HUDEP-2 (cell line): Measurements from ENCODE around the gene MCU.
"Not testable (repeated sequence)": the region's sequence is repeated elsewhere in the genome, so short reads cannot be mapped to it uniquely, and the experiment has no call there.

ENCODE experiments used
- DNase-seq, 76 experiments: peaks; one replicate each; lab custom pipeline; 2025; ENCODE audit not compliant: unreplicated experiment in 76 of 76; lab: John Stamatoyannopoulos, UW

Gene MCU

DNA sequence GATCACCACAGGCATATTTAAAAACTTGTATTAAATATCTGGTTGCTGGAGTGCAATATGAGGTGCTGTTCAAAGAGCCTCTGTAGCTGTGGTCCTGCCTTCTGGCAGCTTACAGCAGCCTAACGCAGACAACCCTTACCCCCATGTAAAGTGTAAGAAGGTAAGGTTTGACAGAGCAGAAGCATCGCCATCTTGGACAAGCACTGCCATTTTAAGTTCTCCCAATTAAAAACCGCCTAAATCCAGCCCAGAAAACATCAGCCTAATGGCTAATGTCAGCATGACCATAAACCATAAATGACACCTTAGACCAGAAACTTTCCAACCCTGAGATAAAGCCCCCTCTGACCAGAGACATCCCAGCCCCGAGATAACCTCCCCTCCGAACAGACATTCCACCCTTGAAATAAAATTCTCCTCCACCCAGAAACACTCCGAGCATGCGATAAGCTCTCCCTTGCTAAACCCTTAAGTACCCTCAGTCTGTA is 196.3 kb downstream of the MCU start:
- DNase-seq = no peak

DNA sequence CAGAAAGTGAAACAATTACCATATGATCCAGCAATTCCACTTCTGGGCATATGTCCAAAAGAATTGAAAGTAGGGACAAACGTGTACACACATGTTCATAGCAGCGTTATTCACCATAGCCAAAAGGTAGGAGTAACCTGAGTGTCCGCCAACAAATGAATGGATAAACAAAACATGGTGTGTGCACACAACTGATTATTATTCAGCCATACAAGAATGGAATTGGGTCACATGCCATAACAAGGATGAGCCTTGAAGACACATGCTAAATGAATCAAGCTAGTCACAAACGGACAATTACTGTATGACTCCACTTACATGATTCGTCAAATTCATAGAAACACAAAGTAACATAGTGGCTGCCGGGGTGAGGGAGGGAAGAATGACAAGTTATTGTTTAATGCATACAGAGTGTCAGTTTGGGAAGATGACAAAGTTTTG is 197.5 kb downstream of the MCU start:
- DNase-seq = no peak

DNA sequence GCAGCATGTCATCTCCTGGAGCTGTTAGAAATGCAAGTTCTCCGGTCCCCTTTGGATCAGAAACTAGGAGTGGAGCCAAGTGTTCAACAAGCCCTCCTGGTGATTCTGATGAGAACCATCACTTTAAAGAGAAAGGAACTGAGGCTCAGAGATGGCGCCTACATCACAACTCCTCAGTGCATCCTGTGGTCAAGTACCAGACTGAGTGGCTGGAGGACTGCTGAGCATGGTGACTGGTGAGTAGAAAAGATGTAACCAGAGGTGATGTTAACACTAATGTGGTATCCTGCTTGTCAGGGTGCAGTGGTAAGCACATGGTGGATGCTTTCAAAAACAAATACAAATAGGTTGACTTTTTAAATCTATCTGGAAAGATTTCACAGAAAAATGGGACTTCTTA is 198.1 kb downstream of the MCU start:
- no peak for DNase-seq

DNA sequence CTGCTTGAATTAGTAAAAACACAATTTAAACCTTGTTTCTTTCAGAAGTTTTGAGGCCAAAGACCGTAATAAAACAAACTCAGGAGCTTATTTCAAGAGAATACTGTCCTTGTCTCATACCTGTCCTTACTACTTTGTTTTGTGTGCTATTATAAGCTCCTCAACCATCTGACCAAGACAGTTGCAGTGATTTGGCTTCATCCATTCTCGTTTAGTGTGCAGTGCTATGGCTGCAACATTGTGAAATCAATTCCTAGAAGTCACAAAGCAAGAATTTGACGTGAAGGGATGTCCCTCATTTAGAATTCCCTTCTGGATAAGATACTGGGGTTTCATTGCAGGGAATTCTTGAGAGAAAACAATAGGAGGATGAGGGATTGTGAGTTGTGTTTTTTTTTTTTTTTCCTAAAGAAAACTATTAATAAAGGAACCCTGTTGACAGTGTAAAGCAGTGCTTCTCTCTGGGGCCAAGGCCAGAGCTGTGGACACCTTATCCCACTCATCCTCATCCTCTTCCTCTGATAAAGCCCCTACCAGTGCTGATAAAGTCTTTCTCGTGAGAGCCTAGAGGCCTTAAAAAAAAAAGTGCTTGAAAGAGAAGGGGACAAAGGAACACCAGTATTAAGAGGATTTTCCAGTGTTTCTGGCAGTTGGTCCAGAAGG is 201.3 kb downstream of the MCU start, which contains the start of gene OIT3:
TSS of gene OIT3 (plus strand) at position 604 of the 663 bp plus-strand sequence. CDS start 60 bp downstream, outside the sequence.
- no peak for DNase-seq

DNA sequence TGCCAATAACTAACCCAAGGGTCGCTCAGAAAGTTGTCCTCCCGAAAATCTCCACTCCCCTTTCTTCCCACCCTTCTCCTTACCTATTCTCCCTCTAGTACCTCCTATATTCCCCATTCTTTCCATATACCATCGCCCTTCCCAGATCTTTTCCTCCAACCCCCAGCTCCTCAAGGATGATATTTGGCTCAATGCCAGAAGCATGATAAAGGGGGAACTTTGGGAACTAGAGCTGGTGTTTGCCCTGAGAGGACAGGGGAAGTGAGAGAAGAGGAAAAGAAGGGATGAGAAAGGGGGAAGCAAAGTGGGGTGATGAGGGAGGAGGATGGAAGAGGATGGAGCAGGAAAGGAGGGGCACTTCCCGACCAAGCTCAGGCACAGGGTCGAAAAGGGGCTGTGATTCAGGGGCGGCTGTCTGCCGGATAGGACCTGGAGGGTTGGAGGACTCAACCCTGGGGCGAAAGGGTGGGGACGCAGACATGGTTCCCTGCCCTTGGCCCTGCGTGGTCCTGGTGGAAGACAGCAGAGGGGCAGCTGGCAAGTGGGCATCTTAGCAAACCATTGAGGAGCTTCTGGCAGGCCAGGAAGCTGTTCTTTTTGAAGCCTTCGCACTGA is 203.4 kb downstream of the MCU start:
- no peak for DNase-seq

DNA sequence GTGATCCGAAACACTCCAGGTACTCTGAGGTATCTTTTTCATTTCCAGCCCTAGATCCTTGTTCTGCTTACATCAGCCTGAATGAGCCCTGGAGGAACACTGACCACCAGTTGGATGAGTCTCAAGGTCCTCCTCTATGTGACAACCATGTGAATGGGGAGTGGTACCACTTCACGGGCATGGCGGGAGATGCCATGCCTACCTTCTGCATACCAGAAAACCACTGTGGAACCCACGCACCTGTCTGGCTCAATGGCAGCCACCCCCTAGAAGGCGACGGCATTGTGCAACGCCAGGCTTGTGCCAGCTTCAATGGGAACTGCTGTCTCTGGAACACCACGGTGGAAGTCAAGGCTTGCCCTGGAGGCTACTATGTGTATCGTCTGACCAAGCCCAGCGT is 206.7 kb downstream of the MCU start:
- DNase-seq = no peak

DNA sequence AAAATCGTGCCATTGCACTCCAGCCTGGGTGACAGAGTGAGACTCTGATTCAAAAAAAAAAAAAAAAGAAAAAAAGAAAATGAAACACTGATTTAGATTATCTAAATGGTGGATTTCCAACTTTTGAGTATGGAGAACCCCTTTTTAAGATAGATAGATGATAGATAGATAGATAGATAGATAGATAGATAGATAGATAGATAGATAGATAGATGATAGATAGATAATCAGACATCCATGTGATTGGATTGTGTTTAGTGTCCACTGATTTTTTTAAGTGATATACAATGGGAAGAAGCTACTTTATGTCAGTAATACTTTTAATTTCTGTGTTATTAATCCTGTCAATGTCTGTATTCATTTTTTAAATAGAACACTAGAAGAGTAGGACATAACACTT is 207.6 kb downstream of the MCU start:
- no peak for DNase-seq

DNA sequence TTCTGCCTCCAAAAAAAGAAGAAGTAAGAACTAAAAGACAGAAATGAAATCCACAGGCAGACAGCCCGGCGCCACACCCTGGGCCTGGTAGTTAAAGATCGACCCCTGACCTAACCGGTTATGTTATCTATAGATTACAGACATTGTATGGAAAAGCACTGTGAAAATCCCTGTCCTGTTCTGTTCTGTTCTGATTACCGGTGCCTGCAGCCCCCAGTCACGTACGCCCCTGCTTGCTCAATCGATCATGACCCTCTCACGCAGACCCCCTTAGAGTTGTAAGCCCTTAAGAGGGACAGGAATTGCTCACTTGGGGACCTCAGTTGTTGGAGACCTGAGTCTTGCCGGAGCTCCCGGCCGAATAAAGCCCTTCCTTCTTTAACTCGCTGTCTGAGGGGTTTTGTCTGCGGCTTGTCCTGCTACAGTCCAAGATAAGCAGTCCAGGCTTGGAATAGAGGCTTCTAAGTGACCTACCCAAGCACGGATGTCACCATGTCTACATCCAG is 212.1 kb downstream of the MCU start:
- DNase-seq = peak in 29 of 76 experiments; percentile 6 to 69 (median 30)

DNA sequence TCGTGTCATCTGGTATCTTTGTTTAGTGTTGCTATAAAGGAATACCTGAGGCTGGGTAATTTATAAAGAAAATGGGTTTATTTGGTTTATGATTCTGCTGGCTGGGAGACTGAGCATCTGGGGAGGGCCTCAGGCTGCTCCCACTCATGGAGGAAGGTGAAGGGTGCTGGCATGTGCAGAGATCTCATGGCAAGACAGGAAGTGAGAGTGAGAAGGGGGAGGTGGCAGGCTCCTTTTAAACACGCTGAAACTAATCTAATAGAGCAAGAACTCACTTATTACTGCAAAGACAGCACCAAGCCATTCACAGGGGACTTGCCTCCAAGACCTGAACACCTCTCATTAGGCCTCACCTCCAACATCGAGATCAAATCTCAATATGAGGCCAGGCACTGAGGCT is 212.9 kb downstream of the MCU start:
- DNase-seq = no peak

DNA sequence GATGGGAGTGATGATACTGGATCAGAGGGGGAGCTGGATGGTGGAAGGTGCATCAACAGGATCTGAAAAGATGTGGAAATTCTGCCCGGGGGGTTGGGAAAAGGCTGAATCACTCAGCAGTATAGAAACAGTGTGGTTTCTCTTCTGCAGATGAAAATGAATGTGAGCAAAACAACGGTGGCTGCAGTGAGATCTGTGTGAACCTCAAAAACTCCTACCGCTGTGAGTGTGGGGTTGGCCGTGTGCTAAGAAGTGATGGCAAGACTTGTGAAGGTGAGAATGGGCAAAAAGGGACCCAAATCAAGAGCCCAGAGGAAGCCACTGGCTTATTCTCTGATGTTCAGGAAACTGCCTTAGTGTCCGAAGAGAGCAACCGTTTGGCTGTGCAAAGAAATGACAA is 214.5 kb downstream of the MCU start:
- no peak for DNase-seq

DNA sequence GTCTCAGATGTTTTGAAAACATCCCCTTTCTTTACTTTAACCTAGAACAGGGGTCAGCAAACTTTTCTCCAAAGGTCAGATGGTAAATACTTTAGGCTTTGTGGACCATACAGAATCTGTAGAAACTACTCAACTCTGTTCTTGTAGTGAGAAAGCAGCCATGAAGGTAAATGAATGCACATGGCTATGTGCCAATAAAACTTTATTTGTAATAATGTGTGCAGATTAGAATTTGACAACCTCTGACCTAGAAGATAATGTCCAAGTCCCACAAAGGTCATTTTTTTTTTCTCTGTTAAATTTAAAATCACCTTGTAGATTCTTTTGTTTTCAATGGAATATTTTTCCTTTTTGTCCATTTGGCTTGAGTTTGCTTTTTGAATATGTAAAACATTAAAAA is 218.8 kb downstream of the MCU start:
- no peak for DNase-seq

DNA sequence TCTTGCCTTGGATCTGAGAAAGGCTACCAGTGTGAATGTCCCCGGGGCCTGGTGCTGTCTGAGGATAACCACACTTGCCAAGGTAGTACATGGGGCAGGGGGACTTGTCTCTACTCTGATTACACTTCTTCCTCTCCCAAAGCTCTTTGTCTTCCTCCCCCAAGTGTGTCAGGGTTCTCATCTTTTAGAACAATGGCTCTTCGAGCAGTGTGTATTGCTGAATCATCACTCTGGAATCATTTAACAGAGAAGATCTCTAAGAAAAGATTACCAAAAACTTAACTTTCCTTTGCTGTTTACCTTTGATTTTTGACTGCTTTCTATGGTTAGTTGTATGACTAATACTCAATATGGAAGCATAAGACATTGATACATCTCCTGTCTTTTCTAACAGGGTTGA is 219.8 kb downstream of the MCU start:
- DNase-seq = no peak

DNA sequence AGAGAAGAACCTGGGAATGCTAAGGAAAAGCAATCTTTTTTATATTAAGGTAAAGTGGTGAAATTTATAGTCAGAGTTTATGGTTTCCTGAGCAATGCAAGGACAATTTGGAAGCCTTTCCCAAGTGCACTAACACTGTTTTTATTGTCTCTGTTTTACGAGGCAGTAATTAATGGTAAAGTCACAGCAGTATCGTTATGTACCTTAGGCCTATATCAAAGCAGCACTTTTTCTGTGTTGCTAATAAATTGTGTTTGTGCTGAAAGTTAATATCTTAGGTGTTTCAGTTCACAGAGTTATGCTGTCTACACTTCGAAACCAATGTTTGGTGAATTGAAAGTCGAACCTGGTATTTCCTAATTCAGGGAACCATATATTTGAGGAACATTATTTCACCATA is 220.8 kb downstream of the MCU start:
- DNase-seq = no peak

DNA sequence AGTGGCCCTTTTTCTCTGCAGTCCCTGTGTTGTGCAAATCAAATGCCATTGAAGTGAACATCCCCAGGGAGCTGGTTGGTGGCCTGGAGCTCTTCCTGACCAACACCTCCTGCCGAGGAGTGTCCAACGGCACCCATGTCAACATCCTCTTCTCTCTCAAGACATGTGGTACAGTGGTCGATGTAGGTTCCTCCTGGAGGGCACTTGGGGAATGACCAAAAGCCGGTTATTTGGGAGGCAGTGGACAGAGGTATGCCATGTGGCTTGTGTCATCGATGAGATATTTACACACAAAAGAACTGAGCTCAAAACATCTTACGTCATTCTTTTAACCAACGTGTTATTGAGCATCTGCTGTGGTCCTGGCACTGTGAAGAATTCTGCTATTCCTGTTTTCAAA is 221.3 kb downstream of the MCU start:
- DNase-seq = no peak

DNA sequence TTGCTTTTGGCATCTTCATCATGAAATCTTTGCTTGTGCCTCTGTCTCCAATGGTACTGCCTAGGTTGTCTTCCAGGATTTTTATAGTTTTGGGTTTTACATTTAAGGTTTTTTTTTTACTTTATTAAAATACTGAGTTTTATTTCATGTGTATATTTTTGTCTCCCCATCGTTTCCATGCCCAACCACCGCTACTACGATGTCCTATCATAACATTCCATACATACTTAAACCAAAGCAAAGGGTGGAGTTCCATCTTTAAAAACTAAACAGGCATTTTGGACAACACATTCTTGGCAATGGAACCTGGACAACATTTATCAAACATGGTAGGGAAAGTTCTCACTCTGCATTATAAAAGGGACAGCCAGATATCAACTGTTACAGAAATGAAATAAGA is 225.3 kb downstream of the MCU start:
- DNase-seq = not testable (repeated sequence)

DNA sequence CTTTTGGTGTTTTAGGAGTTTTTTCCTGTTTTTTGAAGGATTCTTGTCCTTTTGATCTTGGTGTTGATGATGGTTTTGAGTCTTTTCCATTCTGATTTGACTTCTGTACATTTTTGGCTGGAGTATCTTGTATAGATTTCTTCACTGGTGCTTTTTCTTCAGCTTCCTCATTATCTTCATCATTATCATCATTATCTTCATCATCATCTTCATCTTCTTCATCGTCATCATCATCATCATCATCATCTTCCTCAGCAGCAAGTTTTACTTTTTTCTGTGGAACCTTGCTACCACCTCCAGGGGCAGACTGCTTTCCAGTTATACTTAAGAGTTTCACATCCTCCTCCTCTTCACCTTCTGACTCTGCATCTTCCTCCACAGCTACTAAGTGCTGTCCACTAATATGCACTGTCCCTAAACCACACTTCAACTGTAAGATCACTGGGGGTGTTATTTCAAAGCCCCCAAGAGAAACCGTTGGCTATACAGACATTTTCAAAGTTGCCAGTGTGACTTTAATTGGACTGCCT is 225.9 kb downstream of the MCU start:
- not testable (repeated sequence) for DNase-seq

DNA sequence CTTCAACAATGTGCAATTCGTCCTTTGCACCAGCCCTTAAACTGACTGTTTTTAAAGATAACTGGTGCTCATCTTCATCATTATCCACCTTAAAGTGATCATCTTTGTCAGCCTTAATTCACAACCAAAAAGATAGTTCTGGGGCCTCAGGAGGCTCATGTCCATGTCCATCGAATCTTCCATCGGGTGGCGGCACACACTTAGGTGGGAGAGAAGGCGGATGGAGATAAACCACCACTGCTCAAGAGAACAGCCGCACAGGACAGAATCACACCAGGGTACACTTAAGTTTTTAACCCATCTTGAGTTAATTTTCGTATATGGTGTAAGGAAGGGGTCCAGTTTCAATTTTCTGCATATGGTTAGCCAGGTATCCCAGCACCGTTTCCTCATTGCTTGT is 226.4 kb downstream of the MCU start:
- no peak for DNase-seq

DNA sequence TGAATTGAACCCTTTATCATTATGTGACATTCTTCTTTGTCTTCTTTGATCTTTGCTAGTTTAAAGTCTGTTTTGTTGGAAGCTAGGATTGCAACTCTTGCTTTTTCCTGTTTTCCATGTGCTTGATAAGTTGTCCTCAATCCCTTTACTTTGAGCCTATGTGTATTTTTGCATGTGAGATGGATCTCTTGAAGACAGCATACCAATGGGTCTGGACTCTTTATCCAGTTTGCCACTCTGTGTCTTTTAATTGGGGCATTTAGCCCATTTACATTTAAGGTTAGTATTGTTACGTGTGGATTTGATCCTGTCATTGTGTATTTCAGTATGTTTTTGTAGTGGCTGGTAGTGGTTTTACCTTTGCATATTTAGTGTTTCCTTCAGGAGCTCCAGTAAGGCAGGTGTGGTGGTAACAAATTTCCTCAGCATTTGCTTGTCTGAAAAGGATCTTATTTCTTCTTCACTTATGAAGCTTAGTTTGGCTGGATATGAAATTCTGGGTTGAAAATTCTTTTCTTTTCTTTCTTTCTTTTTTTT is 229.3 kb downstream of the MCU start:
- DNase-seq = not testable (repeated sequence)

DNA sequence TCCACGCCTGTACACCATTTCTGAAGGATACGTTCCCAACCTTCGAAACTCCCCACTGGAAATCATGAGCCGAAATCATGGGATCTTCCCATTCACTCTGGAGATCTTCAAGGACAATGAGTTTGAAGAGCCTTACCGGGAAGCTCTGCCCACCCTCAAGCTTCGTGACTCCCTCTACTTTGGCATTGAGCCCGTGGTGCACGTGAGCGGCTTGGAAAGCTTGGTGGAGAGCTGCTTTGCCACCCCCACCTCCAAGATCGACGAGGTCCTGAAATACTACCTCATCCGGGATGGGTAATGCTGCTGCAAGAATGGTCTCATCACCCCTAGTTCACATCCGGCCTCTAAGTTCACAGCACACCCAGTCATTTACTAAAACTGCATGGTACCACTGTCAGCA is 232.4 kb downstream of the MCU start:
- DNase-seq = no peak

DNA sequence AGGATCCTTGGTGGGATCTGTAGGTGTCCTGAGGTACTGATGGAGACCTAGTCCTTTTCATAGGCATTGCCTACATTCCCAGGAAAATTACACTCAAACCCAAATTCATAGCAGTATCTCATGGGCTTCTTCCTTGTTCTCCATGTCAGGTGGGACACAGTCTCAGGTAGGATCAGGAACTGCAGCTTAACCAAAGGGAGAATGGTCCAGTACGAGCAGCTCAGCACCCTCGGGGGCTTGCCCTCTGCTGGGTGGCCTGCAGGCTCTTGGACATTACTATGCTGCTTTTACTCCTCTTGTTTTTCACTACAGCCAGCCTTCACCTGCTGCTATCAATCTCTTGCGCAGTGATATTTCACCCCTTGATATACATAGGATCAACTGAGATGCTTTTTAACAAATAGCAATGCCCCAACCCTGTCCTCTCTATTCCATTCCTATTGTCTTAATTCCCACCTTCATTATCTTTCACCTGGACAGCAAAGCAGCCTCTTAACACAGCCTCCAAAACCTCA is 234.1 kb downstream of the MCU start:
- DNase-seq = no peak

DNA sequence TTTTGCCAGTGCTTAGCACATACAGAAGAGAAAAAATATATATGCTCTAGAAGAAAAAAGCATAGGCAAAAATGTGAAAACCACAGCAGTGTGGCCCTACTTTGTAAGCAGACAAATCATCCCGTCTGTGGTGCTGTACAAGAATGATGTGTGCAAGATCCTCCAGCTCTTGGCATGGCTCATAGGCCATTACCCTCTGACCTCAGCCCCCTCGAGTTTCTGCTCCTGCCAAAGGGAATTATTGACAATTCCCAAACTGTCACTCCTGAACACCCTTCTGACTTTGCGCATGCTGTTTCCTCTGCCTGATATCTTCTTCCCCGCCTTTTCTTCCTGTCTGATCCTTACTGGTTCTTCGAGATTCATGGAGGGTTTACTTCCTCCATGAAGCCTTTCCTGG is 235.5 kb downstream of the MCU start:
- DNase-seq = no peak
